Naive B cell (primary cell): ENCODE results near the gene MCCC1. TPM values are rescaled to one million over a fixed set of nuclear protein-coding genes. Genes with fewer than 3 reads are reported as not detected.
"Not testable (repeated sequence)": the region's sequence is repeated elsewhere in the genome, so short reads cannot be mapped to it uniquely, and the experiment has no call there.

Experiments
- ATAC-seq, 2 donors: fragments of 150-1000 bp; cut with Tn5 transposase; 2 replicates each; pipeline ENCODE4 v1.10.0; 2021; ENCODE audit warnings: low read depth in 2 of 2, mild to moderate bottlenecking in 2 of 2, moderate library complexity in 2 of 2
- DNase-seq: peaks from one replicate; pipeline ENCODE4 v3.0.0; 2022
- H3K27ac Mint-ChIP-seq, 6 donors: one replicate each; pipeline ENCODE4 v1.8.0; 2020 to 2022; ENCODE audit warnings: mild to moderate bottlenecking in 6 of 6, mixed read lengths in 6 of 6, moderate library complexity in 5 of 6, inconsistent platforms in 2 of 6
- H3K27me3 Mint-ChIP-seq, 3 donors: one replicate each; pipeline ENCODE4 v1.8.0; 2021 to 2022; ENCODE audit warnings: mixed read lengths in 3 of 3, mild to moderate bottlenecking in 1 of 3
- H3K36me3 Mint-ChIP-seq, 2 donors: one replicate each; pipeline ENCODE4 v1.8.0; 2020 to 2022; ENCODE audit warnings: mixed read lengths in 2 of 2, inconsistent platforms in 1 of 2, mild to moderate bottlenecking in 1 of 2
- H3K4me1 Mint-ChIP-seq, 3 donors: one replicate each; pipeline ENCODE4 v1.8.0; 2020 to 2022; ENCODE audit warnings: mixed read lengths in 3 of 3, inconsistent platforms in 1 of 3, mild to moderate bottlenecking in 1 of 3, moderate library complexity in 1 of 3
- H3K4me3 Mint-ChIP-seq, 8 donors: one replicate each; pipeline ENCODE4 v1.8.0; 2020 to 2022; ENCODE audit warnings: mild to moderate bottlenecking in 8 of 8, mixed read lengths in 8 of 8, moderate library complexity in 8 of 8, inconsistent platforms in 2 of 8
- H3K9me3 Mint-ChIP-seq, 7 donors: one replicate each; pipeline ENCODE4 v1.8.0; 2020 to 2022; ENCODE audit warnings: mixed read lengths in 7 of 7, mild to moderate bottlenecking in 5 of 7, inconsistent platforms in 2 of 7, moderate library complexity in 1 of 7
- polyA plus RNA-seq, 6 donors: library from polyadenylated mRNA; unstranded; fragments of 300-500 nt; fragmentation: Illumina TruSeq; gene quantifications; one replicate each; pipeline ENCODE4 v1.2.3, GENCODE V29; 2021; ENCODE audit warnings: low read depth in 6 of 6

The MCCC1 gene
- polyA plus RNA-seq, 6 donors from 2014 or later, result 26.9 to 37.7 (median 34.2) TPM

DNA sequence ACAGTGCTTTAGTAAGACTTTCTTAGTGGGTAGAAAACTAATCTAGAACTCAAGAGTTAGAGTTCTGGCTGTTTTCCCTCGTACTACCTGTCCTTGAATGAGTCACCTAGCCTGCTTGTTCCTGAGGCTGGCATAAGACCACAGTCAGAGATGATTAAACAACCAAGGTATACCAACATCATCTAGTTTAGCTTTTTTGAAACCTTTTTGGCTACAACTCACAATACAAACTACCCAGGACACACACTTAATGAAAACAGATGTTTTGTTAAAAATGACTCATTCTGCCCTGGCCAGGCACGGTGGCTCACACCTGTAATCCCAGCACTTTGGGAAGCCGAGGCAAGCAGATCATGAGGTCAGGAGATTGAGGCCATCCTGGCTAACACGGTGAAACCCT, 4.6 kb downstream of the MCCC1 start:
- DNase-seq (no peak), ATAC-seq (no peak)
- H3K4me1 Mint-ChIP-seq, result peaks cover 21 to 29% (median 29%) of the 10 kb centered on the region in 3 donors
- no peaks in the 10 kb centered on the region for H3K27me3 Mint-ChIP-seq
- H3K4me3 Mint-ChIP-seq, result peak overlapping the region in 1 of 8 donors; percentile 27
- peak overlapping the region in 1 of 6 donors; percentile 72 for H3K27ac Mint-ChIP-seq
- H3K9me3 Mint-ChIP-seq, result no peaks in the 10 kb centered on the region
- peaks cover 6 to 16% of the 10 kb centered on the region in 2 donors for H3K36me3 Mint-ChIP-seq

DNA sequence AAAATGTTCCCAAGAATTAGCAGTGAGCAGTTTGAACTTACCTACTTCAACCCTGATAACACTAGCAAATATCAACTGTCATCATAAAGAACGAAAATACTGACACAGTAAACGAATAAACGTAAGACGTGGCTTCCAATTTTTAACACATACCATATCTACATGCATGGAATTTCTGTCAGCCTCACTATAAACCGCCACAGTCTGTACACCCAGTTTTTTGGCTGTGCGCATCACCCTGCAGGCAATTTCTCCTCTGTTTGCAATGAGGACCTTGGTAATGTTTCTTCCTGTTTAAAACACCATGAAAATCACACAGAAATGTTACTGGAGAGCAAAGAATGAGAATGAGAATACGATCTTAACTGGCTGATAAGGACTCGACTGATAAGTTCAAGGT, 7.0 kb downstream of the MCCC1 start:
- Mint-ChIP-seq H3K4me3 (no peak overlapping the region), H3K36me3 (peaks cover 17 to 26% of the 10 kb centered on the region in 2 donors), H3K9me3 (no peaks in the 10 kb centered on the region), H3K27me3 (no peaks in the 10 kb centered on the region), H3K27ac (no peak overlapping the region), H3K4me1 (peaks cover 8% of the 10 kb centered on the region in 3 donors)
- DNase-seq, result no peak
- ATAC-seq, result no peak

DNA sequence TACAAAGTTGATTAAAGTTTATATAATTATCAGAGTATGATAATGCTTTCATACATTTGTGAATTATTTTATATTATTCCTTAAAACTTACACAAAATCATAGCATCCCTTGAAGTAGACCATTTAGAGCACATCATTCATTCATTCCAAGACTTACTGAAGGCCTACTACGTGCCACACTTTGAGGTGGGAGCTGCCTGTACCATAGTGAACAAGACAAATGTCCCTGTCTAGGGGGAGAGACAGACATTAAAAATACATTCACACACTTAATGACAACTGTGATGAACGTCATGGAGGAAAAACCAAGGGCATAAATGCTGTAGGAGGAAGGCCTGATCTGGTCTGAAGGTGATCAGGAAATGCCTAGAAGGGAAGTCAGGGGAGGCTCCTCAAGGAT, 12.1 kb downstream of the MCCC1 start:
- Mint-ChIP-seq H3K4me1 (peaks cover 0 to 7% (median 0%) of the 10 kb centered on the region in 3 donors), H3K27me3 (no peaks in the 10 kb centered on the region), H3K27ac (no peak overlapping the region)

DNA sequence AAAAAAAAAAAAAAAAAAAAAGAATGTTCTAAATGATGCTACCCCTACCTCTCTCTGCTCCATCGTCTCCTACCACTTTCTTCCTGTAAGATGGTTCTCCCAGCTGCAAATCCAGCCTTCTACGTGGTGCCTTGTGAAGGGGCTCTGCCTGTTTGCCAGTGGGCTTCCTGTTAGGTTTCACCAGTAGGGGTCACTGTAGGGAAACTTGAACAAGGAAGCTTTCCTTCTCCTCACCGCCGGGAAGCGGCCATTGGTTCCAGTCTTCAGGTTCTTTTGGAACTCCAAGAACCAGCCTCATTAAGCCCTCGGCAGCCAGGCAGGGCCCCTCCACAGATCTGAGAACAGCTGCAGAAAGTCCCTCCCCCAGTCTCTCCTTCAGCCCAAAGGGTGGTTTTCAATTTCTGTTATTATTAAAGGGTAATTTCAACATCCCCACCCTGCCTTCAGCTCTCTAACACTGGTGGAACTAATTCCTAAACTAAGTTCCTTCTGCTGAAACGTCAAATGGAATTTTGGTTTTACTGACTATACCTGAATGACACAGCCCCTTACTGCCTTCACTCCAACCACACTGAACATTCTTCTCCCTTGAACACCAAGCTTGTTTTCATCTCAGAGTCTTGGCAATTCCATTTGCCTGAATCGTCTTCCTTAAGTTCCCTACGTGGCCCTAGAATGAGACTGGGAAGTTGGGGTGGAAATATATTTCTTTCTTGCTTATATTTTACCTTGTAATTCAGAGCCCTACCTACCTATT, 13.5 kb downstream of the MCCC1 start:
- no peak overlapping the region for H3K4me3 Mint-ChIP-seq
- DNase-seq (no peak), ATAC-seq (no peak)
- no peaks in the 10 kb centered on the region for H3K9me3 Mint-ChIP-seq
- peak overlapping the region in 2 of 6 donors; percentile 39 to 58 for H3K27ac Mint-ChIP-seq
- H3K36me3 Mint-ChIP-seq, result peaks cover 37 to 53% of the 10 kb centered on the region in 2 donors
- peaks cover 0 to 7% (median 0%) of the 10 kb centered on the region in 3 donors for H3K4me1 Mint-ChIP-seq
- H3K27me3 Mint-ChIP-seq, result no peaks in the 10 kb centered on the region

More for the DNA sequence above, 12.1 kb downstream of the MCCC1 start:
- no peak for DNase-seq
- ATAC-seq, result no peak
- peaks cover 38 to 45% of the 10 kb centered on the region in 2 donors for H3K36me3 Mint-ChIP-seq
- H3K9me3 Mint-ChIP-seq, result no peaks in the 10 kb centered on the region
- H3K4me3 Mint-ChIP-seq, result no peak overlapping the region

DNA sequence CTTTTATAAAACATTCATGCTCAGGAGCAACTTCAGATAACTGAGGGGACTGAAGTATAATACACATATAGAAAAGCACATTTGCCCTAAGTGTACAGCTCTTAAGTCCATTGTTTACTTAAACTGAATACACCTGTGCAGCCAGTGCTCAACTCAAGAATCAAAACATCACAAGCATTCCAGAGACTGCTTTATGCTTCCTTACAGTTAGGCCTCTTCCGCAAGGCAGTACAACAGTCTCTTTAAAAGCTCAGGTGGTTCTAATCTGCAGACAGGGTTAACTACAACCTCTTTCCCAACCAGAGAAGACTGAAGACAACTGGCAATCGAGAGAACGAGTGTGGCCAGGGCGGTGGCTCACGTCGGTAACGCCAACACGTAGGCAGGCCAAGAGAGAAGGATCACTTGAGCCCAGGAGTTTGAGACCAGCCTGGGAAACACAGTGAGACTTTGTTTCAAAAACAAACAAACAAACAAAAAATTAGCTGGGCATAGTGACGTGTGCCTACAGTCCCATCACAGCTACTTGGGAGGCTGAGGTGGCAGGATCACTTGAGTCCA, 16.9 kb downstream of the MCCC1 start:
- H3K27me3 Mint-ChIP-seq, result no peaks in the 10 kb centered on the region
- H3K36me3 Mint-ChIP-seq, result peaks cover 48 to 59% of the 10 kb centered on the region in 2 donors
- peaks cover 0 to 10% (median 0%) of the 10 kb centered on the region in 7 donors for H3K9me3 Mint-ChIP-seq
- peak overlapping the region in 1 of 6 donors; percentile 5 for H3K27ac Mint-ChIP-seq
- no peak for DNase-seq
- ATAC-seq, result no peak
- H3K4me3 Mint-ChIP-seq, result peak overlapping the region in 1 of 8 donors; percentile 25
- H3K4me1 Mint-ChIP-seq, result peaks cover 0 to 8% (median 3%) of the 10 kb centered on the region in 3 donors

DNA sequence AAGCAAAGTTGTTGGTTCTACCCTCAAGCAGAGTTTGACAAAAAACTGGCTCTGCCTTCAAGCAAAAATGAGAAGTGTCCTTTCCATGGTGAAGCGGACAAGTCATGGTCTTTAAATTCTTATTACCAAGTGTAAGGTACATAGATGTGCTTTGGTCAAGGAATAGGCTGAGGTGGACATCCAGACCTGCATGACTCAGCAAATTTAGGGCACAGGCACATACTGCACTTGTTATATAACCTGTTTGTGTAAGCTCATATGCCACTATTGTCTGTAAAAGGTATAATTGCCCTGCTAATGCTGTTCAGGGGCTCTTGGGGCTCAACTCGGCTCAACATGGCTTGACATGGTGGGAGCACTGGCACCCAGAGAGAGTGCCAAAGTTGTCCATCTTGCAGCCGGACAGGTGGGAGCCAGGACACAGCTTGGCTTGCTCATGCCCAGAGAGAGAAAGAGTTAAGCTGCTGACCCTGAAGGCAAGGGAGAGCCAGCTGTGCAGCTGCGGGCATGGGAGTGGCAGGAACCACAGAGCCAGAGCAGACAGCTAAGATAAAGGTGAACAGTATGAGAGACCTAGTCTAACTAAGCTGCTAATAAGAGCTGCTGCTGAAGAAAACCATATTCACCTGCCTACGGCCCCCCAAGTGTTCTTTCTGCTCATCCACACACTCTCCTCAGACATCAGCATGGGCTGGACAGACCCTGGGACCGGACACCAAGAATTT, 17.7 kb downstream of the MCCC1 start:
- Mint-ChIP-seq H3K36me3 (peaks cover 48 to 55% of the 10 kb centered on the region in 2 donors), H3K9me3 (peaks cover 0 to 10% (median 0%) of the 10 kb centered on the region in 7 donors), H3K27ac (no peak overlapping the region), H3K4me1 (peaks cover 0 to 8% (median 3%) of the 10 kb centered on the region in 3 donors), H3K4me3 (no peak overlapping the region), H3K27me3 (no peaks in the 10 kb centered on the region)
- DNase-seq (no peak), ATAC-seq (no peak)

DNA sequence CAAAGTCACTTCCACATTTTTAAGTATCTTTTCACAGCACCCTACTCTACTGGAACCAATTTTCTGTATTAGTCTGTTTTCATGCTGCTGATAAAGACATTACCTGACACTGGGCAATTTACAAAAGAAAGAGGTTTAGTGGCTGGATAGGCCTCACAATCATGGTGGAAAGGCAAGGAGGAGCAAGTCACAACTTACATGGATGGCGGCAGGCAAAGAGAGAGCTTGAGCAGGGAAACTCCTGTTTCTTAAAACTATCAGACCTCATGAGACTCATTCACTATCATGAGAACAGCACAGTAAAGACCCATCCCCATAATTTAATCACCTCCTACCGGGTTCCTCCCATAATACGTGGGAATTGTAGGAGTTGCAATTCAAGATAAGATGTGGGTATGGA, 18.7 kb downstream of the MCCC1 start:
- ATAC-seq, result no peak
- H3K4me1 Mint-ChIP-seq, result peaks cover 0 to 7% (median 3%) of the 10 kb centered on the region in 3 donors
- peaks cover 43 to 46% of the 10 kb centered on the region in 2 donors for H3K36me3 Mint-ChIP-seq

DNA sequence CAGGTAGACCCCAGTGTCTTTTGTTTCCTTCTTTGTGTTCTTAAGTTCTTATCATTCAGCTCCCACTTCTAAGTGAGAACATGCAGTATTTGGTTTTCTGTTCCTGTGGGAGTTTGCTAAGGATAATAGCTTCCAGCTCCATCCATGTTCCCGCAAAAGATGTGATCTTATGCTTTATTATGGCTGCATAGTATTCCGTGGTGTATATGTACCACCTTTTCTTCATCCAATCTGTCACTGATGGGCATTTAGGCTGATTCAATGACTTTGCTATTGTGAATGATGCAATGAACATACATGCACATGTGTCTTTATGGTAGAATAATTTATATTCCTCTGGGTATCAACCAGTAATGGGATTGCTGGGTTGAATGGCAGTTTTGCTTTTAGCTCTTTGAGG, 24.4 kb downstream of the MCCC1 start:
- Mint-ChIP-seq H3K9me3 (peaks cover 0 to 13% (median 0%) of the 10 kb centered on the region in 7 donors), H3K36me3 (peaks cover 20 to 31% of the 10 kb centered on the region in 2 donors), H3K4me3 (no peak overlapping the region), H3K27me3 (no peaks in the 10 kb centered on the region), H3K27ac (no peak overlapping the region), H3K4me1 (peaks cover 0 to 11% (median 9%) of the 10 kb centered on the region in 3 donors)
- DNase-seq (no peak), ATAC-seq (no peak)

More for the DNA sequence above, 18.7 kb downstream of the MCCC1 start:
- Mint-ChIP-seq H3K27ac (no peak overlapping the region), H3K27me3 (no peaks in the 10 kb centered on the region), H3K9me3 (peaks cover 0 to 10% (median 0%) of the 10 kb centered on the region in 7 donors), H3K4me3 (no peak overlapping the region)
- no peak for DNase-seq

DNA sequence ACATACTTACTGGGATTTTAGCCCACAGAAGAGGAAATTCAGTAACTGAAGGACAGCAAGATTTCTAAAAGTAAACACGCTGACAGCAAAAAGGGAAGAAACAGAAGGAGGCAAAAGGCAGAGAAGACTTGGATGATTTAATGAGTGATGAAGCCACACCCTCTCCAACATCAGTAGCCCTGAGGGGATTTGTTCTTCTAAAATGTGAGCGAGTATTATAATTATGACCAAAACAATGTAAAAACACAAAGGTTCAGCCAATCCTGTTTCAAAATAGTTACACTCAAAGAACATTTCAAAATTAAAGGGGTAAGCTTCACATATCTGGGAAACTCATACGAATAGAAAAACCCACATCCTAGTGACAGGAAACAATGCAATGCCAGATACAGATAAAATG, 25.0 kb downstream of the MCCC1 start:
- DNase-seq, result no peak
- Mint-ChIP-seq H3K4me1 (peaks cover 0 to 11% (median 9%) of the 10 kb centered on the region in 3 donors), H3K9me3 (peaks cover 0 to 13% (median 0%) of the 10 kb centered on the region in 7 donors), H3K27me3 (no peaks in the 10 kb centered on the region), H3K4me3 (no peak overlapping the region), H3K27ac (peak overlapping the region in 1 of 6 donors; percentile 47), H3K36me3 (peaks cover 16 to 25% of the 10 kb centered on the region in 2 donors)
- no peak for ATAC-seq

DNA sequence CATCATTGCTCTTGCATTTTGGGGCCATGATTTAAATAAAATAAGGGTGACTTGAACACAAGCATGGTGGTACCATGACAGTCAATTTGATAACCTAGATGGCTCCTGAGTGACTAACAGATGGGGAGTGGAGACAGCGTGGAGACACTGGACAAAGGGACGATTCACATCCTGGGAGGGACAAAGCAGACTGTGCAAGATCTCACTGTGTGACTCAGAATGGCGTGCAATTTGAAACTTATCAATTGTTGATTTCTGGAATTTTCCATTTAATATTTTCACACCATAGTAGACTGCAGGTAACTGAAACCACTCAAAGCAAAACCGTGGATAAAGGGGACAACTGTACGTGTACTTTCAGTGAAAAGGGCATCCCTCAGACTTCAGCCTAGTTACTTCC, 25.5 kb downstream of the MCCC1 start:
- Mint-ChIP-seq H3K27ac (peak overlapping the region in 1 of 6 donors; percentile 36), H3K4me1 (peaks cover 0 to 11% (median 9%) of the 10 kb centered on the region in 3 donors), H3K4me3 (no peak overlapping the region), H3K27me3 (no peaks in the 10 kb centered on the region), H3K36me3 (peaks cover 12 to 21% of the 10 kb centered on the region in 2 donors), H3K9me3 (peaks cover 0 to 10% (median 0%) of the 10 kb centered on the region in 7 donors)
- ATAC-seq (no peak), DNase-seq (no peak)

DNA sequence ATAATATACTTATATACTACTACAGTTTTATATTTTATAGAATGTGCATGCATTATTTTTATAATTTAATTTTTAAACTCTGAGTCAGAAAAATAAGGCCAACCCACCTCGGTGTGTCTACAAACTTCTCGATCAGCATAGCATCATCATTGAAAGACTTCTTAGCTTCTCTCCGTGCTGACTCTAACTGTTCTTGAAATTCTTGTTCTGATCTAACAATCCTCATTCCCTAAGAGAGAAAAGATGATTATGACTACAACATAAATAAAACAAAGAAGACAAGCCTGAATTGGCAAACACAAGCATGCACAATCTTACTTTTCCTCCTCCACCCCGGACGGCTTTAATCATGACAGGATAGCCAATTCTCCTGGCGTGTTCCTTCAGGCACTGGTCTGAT, 28.4 kb downstream of the MCCC1 start:
- Mint-ChIP-seq H3K9me3 (peaks cover 0 to 4% (median 0%) of the 10 kb centered on the region in 7 donors), H3K27me3 (no peaks in the 10 kb centered on the region), H3K27ac (no peak overlapping the region), H3K4me3 (no peak overlapping the region), H3K36me3 (peaks cover 21 to 22% of the 10 kb centered on the region in 2 donors), H3K4me1 (peaks cover 0 to 11% (median 9%) of the 10 kb centered on the region in 3 donors)
- DNase-seq (no peak), ATAC-seq (no peak)

DNA sequence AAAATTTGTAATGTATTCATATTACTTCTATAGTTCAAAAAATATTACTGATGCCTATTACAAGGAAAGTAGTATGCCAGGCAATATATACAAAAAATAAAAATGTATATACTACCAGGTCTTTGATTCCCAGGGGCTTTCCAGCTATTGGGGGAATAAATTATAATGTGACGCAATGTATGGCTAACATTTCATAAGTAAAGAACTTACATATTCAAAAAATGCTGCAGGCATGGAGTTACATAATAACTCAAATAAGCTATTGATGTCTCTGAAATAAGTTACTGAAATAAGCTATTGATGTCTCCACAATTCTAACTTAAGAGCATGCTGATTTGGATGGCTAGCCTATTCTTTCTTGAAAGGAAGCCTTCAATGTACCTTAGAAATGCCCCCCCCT, 30.2 kb downstream of the MCCC1 start:
- no peak for ATAC-seq
- no peaks in the 10 kb centered on the region for H3K27me3 Mint-ChIP-seq
- peaks cover 0 to 5% (median 0%) of the 10 kb centered on the region in 3 donors for H3K4me1 Mint-ChIP-seq
- peaks cover 30 to 32% of the 10 kb centered on the region in 2 donors for H3K36me3 Mint-ChIP-seq
- H3K9me3 Mint-ChIP-seq, result no peaks in the 10 kb centered on the region
- no peak overlapping the region for H3K27ac Mint-ChIP-seq
- no peak for DNase-seq
- H3K4me3 Mint-ChIP-seq, result no peak overlapping the region

DNA sequence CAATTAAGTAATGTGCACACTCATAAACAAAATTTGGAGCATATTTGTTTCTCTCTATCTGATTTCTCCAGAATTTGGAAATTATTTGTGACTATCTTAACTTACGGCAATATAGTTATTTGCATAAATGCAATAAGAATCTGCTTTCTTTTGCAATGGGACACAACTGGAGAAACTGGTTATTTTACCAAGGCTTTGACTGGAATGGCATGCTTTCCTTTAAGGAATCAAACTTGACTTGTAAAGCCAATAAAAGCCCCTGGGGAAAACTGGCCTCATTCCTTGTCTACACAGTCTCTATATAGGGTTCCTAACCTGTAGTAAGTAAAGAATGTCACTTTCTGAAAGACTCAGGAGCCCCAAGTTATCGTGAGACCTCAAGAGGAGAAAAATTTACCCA, 32.4 kb downstream of the MCCC1 start:
- not testable (repeated sequence) for H3K4me1 Mint-ChIP-seq, ATAC-seq, H3K27me3 Mint-ChIP-seq, H3K9me3 Mint-ChIP-seq, DNase-seq, H3K27ac Mint-ChIP-seq, H3K4me3 Mint-ChIP-seq
- H3K36me3 Mint-ChIP-seq, result peaks cover 30% of the 10 kb centered on the region in 2 donors
